Fibroblast of the conjunctiva (primary cell): ENCODE data around the gene OS9.

Experiments
- DNase-seq: peaks from one replicate; pipeline ENCODE4 v3.0.0-alpha.2; 2010; ENCODE audit warnings: low read depth

Gene OS9

GRCh38 chr12:57766464-57767304 is 72.8 kb downstream of the OS9 start, which contains the start of gene CYP27B1:
TSS of gene CYP27B1 (minus strand) at chr12:57767078. CDS start at chr12:57767041, 37 bp downstream.
- DNase-seq = no peak

- DNase-seq = no peak
Measured at GRCh38 chr12:57767305-57767698, 73.4 kb downstream of the OS9 start.

GRCh38 chr12:57767876-57768275 is 73.9 kb downstream of the OS9 start:
- no peak for DNase-seq

- DNase-seq = no peak
Measured at GRCh38 chr12:57769594-57769993, 75.7 kb downstream of the OS9 start.

- DNase-seq = no peak
Measured at GRCh38 chr12:57770734-57771133, 76.8 kb downstream of the OS9 start.
